Activated CD4-positive, alpha-beta T cell treated with anti-CD3 and anti-CD28 coated beads for 36 hours (primary cell): Measurements from ENCODE around the gene SLAMF1. TPM values are rescaled to one million over a fixed set of nuclear protein-coding genes. Genes with fewer than 3 reads are reported as not detected.
"Not testable (repeated sequence)": the region's sequence is repeated elsewhere in the genome, so short reads cannot be mapped to it uniquely, and the experiment has no call there.

Source experiments
- ATAC-seq: fragments of 200-7000 bp; cut with Tn5 transposase; one replicate; pipeline ENCODE4 v1.10.0; 2021; ENCODE audit warnings: mild to moderate bottlenecking, moderate library complexity
- CTCF ChIA-PET: fragments of 350-600 bp; sonication (Branson Sonifier 250); formaldehyde crosslinking; loops from one replicate; lab custom pipeline; 2021; ENCODE audit warnings: antibody characterized with exemption; lab: Charles Lee
- POLR2A ChIA-PET: fragments of 350-600 bp; sonication (Branson Sonifier 250); formaldehyde crosslinking; loops from one replicate; lab custom pipeline; 2021; ENCODE audit warnings: antibody characterized with exemption, inconsistent platforms; lab: Charles Lee
- DNase-seq: peaks from one replicate; pipeline ENCODE4 v3.0.0-alpha.2; 2020
- H3K27ac Mint-ChIP-seq: one replicate; pipeline ENCODE4 v1.8.0; 2021; ENCODE audit warnings: mixed read lengths
- H3K27me3 Mint-ChIP-seq: one replicate; pipeline ENCODE4 v1.8.0; 2021; ENCODE audit warnings: mixed read lengths
- H3K36me3 Mint-ChIP-seq: one replicate; pipeline ENCODE4 v1.8.0; 2021; ENCODE audit warnings: low read depth, mixed read lengths
- H3K4me1 Mint-ChIP-seq: one replicate; pipeline ENCODE4 v1.8.0; 2021; ENCODE audit warnings: mixed read lengths
- H3K4me3 Mint-ChIP-seq: one replicate; pipeline ENCODE4 v1.8.0; 2021; ENCODE audit warnings: mild to moderate bottlenecking, moderate library complexity, mixed read lengths
- H3K9me3 Mint-ChIP-seq: one replicate; pipeline ENCODE4 v1.8.0; 2021; ENCODE audit warnings: low read depth, mixed read lengths
- intact Hi-C, 2 experiments: fragments of 100-400 bp; cut with DNase I in 1 of 2; cut with micrococcal nuclease in 1 of 2; formaldehyde crosslinking; loops; one replicate each; pipeline versions ENCODE4 v1.14.2 to v1.15.1; 2022 to 2024; cut with DNase I, micrococcal nuclease
- total RNA-seq, 2 experiments: library from RNA; stranded (reverse); gene quantifications; one replicate each; pipeline ENCODE4 v1.2.3, GENCODE V29; 2021

SLAMF1 gene
- total RNA-seq, 2 experiments from 2014 or later, result 103 to 108 TPM

DNA sequence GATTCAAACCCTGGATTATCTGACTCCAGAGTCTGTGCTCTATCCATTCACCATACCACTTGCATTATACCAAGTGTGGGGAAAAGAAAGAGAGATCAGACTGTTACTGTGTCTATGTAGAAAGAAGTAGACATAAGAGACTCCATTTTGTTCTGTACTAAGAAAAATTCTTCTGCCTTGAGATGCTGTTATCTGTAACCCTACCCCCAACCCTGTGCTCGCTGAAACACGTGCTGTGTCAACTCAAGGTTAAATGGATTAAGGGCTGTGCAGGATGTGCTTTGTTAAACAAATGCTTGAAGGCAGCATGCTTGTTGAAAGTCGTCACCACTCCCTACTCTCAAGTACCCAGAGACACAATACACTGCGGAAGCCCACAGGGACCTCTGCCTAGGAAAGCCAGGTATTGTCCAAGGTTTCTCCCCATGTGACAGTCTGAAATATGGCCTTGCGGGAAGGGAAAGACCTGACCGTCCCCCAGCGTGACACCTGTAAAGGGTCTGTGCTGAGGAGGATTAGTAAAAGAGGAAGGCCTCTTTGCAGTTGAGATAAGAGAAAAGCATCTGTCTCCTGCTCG is 5.3 kb upstream of the SLAMF1 start:
- H3K4me3 Mint-ChIP-seq, DNase-seq, H3K27me3 Mint-ChIP-seq, H3K9me3 Mint-ChIP-seq, ATAC-seq, intact Hi-C loops, POLR2A ChIA-PET: not testable (repeated sequence)
- Mint-ChIP-seq H3K4me1 (peaks cover 86% of the 10 kb centered on the region), H3K27ac (peak overlapping the region; percentile 72), H3K36me3 (peaks cover 17% of the 10 kb centered on the region)
- CTCF ChIA-PET, result interaction anchor here (0.8 to 1.4 kb wide), 5 partner anchors 8 to 34 kb away, joined by 3 to 9 read pairs (median 4); no protein-coding TSS in a partner anchor

DNA sequence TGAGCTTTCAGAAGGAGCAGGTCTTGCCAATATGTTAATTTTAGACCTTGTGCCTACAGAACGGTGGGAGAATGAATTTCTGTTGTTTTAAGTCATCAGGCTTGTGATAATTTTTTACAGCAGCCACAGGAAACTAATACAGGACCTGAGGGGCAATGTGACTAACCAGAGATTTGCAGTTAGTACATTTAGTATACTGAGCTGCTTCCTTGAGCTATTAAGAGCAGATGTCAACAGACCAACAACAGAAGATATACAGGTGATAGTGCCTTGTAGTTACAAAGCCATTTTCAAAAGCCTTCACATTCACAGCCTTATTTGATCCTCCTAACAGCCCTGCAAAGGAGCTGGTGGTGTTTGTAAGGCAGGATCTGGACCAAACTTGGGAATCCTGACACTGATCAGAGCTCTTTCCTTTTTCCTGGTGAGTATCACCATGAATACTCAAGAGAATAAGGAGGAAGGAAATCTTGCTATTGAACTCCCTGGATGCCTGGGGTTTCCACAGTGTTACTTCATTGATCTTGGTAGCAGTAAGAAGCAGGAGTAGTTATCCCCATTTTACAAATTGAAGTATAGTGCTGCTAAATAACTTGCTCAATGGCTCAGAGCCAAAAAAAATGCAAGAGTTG is 4.7 kb upstream of the SLAMF1 start:
- no peak for ATAC-seq
- no peak for DNase-seq
- Mint-ChIP-seq H3K36me3 (peaks cover 17% of the 10 kb centered on the region), H3K27ac (peak overlapping the region; percentile 4), H3K4me1 (peaks cover 80% of the 10 kb centered on the region), H3K27me3 (no peaks in the 10 kb centered on the region), H3K4me3 (no peak overlapping the region), H3K9me3 (no peaks in the 10 kb centered on the region)
- intact Hi-C loops, result no loop called here
- POLR2A ChIA-PET, result interaction anchor here (0.6 kb wide), 1 partner anchor 27 kb away, joined by 3 read pairs; no protein-coding TSS in a partner anchor
- CTCF ChIA-PET, result interaction anchor here (0.6 to 1.9 kb wide), 10 partner anchors 9 to 87 kb away, joined by 3 to 9 read pairs (median 4); no protein-coding TSS in a partner anchor

DNA sequence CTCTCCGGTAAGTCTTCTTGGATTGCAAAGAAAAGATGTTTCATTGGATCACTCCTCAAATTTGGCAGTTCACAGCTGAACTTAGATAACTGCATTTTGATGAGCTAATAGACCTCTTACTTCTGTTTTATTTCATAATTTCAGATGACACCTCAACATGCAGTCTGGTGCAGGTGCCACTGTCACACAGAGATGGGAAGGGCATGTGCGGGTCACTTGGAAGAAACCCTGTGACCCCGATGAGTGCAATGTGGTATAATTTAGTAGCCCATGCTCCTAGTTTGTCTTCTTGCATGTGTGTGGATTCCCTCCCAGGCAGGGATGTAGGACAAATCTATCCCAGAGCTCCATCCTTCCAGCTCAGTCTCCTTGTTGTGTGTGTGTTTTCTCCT is 481 bp upstream of the SLAMF1 start:
- intact Hi-C loops, result loop anchor here (1.0 to 5.0 kb wide), 5 partner anchors 17 to 61 kb away; no protein-coding TSS in a partner anchor
- DNase-seq (peak; percentile 54), ATAC-seq (peak; percentile 47)
- ChIA-PET CTCF (interaction anchor here (0.6 to 7.0 kb wide), 12 partner anchors 11 to 221 kb away, joined by 3 to 61 read pairs (median 5); no protein-coding TSS in a partner anchor), POLR2A (interaction anchor here (0.6 to 2.4 kb wide), 7 partner anchors 9 to 107 kb away, joined by 3 to 11 read pairs (median 5); no protein-coding TSS in a partner anchor)
- Mint-ChIP-seq H3K27me3 (no peaks in the 10 kb centered on the region), H3K9me3 (no peaks in the 10 kb centered on the region), H3K27ac (peak overlapping the region; percentile 92), H3K36me3 (peaks cover 56% of the 10 kb centered on the region), H3K4me3 (peak overlapping the region; percentile 93), H3K4me1 (peaks cover 56% of the 10 kb centered on the region)

DNA sequence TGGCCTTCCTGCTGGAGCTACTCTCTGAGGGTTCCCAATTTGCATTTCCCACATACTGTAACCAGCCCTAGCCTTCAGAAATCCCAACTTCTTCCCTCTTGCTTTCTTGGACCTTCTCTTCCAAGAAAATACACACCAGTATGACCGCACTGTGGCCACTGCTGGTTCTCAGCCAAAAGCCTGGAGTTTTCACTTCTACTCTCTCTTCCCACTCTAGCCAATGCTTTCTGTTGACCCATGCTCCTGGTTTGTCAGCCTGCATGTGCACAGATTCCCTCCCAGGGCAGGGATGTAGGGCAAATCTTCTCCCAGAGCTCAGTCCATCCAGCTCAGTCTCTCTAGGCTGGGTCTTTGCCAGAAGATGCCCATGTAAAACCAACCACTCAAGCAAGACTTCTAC is 664 bp downstream of the SLAMF1 start:
- peak overlapping the region; percentile 93 for H3K4me3 Mint-ChIP-seq
- intact Hi-C loops, result loop anchor here in 1 of 2 experiments (2.0 to 5.0 kb wide), 4 partner anchors 19 to 63 kb away; no protein-coding TSS in a partner anchor
- ATAC-seq (no peak), DNase-seq (no peak)
- H3K27ac Mint-ChIP-seq, result peak overlapping the region; percentile 92
- peaks cover 61% of the 10 kb centered on the region for H3K36me3 Mint-ChIP-seq
- no peaks in the 10 kb centered on the region for H3K9me3 Mint-ChIP-seq
- no peaks in the 10 kb centered on the region for H3K27me3 Mint-ChIP-seq
- POLR2A ChIA-PET, result interaction anchor here (0.6 to 2.4 kb wide), 8 partner anchors 16 to 743 kb away, joined by 3 to 12 read pairs (median 6); no protein-coding TSS in a partner anchor
- CTCF ChIA-PET, result interaction anchor here (0.7 to 7.0 kb wide), 15 partner anchors 14 to 658 kb away, joined by 3 to 61 read pairs (median 4); no protein-coding TSS in a partner anchor
- H3K4me1 Mint-ChIP-seq, result peaks cover 55% of the 10 kb centered on the region

DNA sequence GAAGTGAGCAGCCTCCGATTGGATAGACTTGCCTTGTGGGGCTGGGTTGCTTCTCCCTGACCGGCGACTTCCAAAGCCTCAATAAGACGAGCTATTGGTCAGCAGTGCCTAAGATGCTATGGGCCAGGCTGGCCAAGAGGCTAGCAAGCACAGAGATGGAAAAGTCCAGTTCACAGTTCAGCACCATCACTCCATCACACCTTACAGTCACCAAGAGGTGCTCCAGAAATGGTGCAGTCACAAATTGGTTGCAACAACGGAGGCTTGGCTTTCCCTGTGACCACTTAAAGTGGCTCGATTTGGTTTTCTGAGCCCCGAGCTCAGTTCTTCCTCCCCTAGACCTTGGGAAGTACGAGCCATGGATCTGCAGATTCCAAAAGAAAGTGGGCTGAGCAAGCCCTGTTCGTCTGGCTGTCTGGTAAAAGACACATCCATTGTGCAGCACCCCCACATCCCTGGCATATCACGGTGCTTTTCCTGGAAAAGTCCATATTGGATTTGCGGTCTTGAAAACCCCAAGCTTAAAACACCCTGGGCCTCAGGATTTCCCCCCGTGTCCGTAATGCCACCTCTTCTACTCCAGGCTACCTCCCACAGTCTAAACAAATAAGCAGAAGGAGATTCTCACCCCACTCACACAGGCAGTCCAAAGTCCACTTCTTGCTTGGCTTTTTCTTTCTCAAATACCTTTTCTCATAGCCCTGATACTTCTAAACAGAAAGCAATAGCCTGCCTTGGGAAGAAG is 1.3 kb downstream of the SLAMF1 start:
- H3K4me1 Mint-ChIP-seq, result peaks cover 55% of the 10 kb centered on the region
- intact Hi-C loops, result loop anchor here in 1 of 2 experiments (2.0 to 5.0 kb wide), 4 partner anchors 19 to 63 kb away; no protein-coding TSS in a partner anchor
- peaks cover 60% of the 10 kb centered on the region for H3K36me3 Mint-ChIP-seq
- no peak for ATAC-seq
- H3K27ac Mint-ChIP-seq, result peak overlapping the region; percentile 92
- H3K9me3 Mint-ChIP-seq, result no peaks in the 10 kb centered on the region
- ChIA-PET CTCF (interaction anchor here (0.7 to 7.0 kb wide), 10 partner anchors 13 to 658 kb away, joined by 3 to 61 read pairs (median 4); no protein-coding TSS in a partner anchor), POLR2A (interaction anchor here (0.6 to 2.4 kb wide), 8 partner anchors 16 to 38 kb away, joined by 3 to 11 read pairs (median 4); no protein-coding TSS in a partner anchor)
- H3K27me3 Mint-ChIP-seq, result no peaks in the 10 kb centered on the region
- H3K4me3 Mint-ChIP-seq, result peak overlapping the region; percentile 93
- no peak for DNase-seq

DNA sequence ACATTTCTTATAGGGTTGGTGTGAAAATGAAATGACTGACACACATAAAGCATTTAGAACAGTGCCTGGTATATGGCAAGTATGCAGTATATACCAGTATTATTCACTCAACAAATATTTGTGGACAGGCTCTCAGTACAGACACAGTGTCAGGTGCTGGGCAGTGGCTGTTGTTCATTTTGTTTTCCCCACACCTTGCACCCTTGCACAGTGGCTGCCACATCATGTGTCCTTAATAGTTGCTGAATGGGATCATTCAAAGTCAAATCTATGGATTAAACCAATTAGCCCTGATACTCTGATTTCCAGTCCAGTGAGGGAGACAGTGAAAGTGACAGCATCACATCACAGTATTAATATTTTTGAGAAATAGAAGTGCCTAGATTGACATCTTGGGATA is 2.4 kb downstream of the SLAMF1 start:
- Mint-ChIP-seq H3K27me3 (no peaks in the 10 kb centered on the region), H3K4me3 (peak overlapping the region; percentile 93), H3K9me3 (no peaks in the 10 kb centered on the region), H3K36me3 (peaks cover 62% of the 10 kb centered on the region), H3K4me1 (peaks cover 56% of the 10 kb centered on the region), H3K27ac (peak overlapping the region; percentile 92)
- ChIA-PET CTCF (interaction anchor here (0.7 to 7.0 kb wide), 4 partner anchors 25 to 71 kb away, joined by 3 to 61 read pairs (median 4); no protein-coding TSS in a partner anchor), POLR2A (interaction anchor here (0.7 to 1.0 kb wide), 2 partner anchors 28 to 37 kb away, joined by 3 read pairs; no protein-coding TSS in a partner anchor)
- no peak for ATAC-seq
- DNase-seq, result no peak
- intact Hi-C loops, result loop anchor here (5.0 kb wide), 2 partner anchors 153 to 1632 kb away; partner anchors contain the start of gene LY9 (in 1 of the 2)

DNA sequence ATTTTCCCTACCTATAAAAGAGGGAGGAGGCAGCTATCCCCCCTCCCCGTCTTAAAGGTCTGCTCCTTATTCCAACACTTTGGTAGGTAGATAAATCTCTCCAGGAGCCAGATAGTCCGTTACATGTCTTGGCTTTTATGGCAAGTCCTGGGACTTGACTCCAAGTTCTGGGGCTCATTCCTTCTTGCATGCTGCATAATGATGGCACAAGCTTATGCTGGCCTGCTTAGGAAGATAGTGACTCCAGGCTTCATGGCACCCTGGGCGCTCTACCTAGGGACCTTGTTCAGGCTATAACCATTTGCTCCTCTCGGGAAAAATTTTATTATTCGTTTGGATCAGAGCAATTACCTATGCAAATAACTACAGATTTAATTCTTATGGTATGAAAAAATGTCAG is 3.7 kb downstream of the SLAMF1 start:
- ATAC-seq, result no peak
- peak overlapping the region; percentile 92 for H3K27ac Mint-ChIP-seq
- no peak for DNase-seq
- H3K4me3 Mint-ChIP-seq, result peak overlapping the region; percentile 93
- intact Hi-C loops, result loop anchor here (2.0 to 5.0 kb wide), 3 partner anchors 154 to 1631 kb away; partner anchors contain the start of genes F11R (in 1 of the 2) and LY9 (in 1 of the 2)
- POLR2A ChIA-PET, result interaction anchor here (0.8 kb wide), 1 partner anchor 32 kb away, joined by 4 read pairs; no protein-coding TSS in a partner anchor
- H3K36me3 Mint-ChIP-seq, result peaks cover 71% of the 10 kb centered on the region
- H3K4me1 Mint-ChIP-seq, result peaks cover 59% of the 10 kb centered on the region
- H3K27me3 Mint-ChIP-seq, result no peaks in the 10 kb centered on the region
- H3K9me3 Mint-ChIP-seq, result no peaks in the 10 kb centered on the region
- CTCF ChIA-PET, result interaction anchor here (1.0 to 2.0 kb wide), 8 partner anchors 14 to 132 kb away, joined by 3 to 10 read pairs (median 3); no protein-coding TSS in a partner anchor

DNA sequence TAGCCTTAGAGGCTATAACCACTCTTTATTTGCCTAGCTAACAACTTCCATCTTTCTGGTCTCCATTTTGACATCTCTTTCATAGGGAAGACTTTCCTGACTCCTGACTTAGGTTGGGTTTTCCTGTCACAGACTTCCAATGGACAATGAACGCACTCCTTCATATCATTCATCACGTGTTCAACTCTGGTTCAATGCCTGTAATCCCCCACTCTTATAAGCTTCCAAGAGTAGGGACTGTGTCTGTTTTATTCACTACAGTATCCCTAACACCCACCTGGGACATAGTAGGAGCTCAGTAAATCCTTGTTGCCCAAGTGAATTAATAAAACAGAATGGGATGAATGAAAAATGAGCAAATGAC is 4.6 kb downstream of the SLAMF1 start:
- ATAC-seq, result no peak
- no peak for DNase-seq
- H3K4me1 Mint-ChIP-seq, result peaks cover 61% of the 10 kb centered on the region
- no peaks in the 10 kb centered on the region for H3K9me3 Mint-ChIP-seq
- H3K36me3 Mint-ChIP-seq, result peaks cover 80% of the 10 kb centered on the region
- intact Hi-C loops, result loop anchor here (2.0 to 5.0 kb wide), 3 partner anchors 155 to 1630 kb away; partner anchors contain the start of genes F11R (in 1 of the 2) and LY9 (in 1 of the 2)
- CTCF ChIA-PET, result interaction anchor here (0.6 to 2.0 kb wide), 10 partner anchors 9 to 451 kb away, joined by 3 to 10 read pairs (median 4); no protein-coding TSS in a partner anchor
- H3K4me3 Mint-ChIP-seq, result peak overlapping the region; percentile 93
- peak overlapping the region; percentile 92 for H3K27ac Mint-ChIP-seq
- POLR2A ChIA-PET, result interaction anchor here (0.7 to 1.0 kb wide), 3 partner anchors 15 to 554 kb away, joined by 3 to 5 read pairs (median 4); no protein-coding TSS in a partner anchor
- no peaks in the 10 kb centered on the region for H3K27me3 Mint-ChIP-seq

DNA sequence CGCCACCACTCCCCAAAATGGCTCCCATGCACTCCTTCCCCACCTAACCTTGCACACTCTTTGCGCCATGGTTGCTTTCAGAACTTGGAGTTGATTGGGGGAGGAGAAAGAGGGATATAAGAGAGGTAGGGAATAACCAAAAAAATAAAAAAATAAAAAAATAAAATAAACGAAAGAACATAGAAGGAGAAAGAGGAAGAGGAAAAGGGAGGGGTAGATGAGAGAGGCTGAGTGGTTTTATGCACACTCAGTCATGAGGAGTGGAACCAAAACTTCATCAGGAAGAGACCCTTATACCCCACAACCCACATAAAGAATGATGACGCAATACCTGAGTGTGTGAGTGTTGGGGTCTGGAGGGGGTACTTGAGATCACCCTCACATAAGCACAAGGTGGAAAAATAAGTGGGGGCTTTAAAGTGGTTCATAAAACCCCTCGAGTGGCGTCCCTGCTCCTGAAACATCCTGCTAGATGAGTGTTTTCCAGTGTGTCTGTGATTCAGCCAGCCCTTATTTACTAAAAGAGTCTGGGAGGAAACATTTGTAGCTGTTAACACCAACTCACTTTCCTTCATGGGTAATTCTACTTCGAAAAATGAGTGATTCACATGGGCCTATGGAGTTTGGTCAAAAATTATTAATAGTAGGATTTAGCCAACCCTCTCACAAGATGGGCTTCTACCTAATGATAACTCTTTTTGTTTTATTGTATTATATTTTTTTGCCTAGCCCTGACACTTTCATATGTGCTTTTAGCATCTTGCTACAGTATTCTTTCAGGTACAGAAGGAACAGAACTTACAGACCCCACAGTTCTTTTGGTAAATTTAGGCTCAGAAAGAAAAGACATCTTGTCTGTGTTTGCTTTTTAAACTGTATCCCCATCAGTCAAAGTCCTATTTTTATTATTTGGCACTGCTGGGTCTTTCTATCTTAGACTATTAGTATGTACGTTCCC is 5.2 kb downstream of the SLAMF1 start:
- peak; percentile 30 for ATAC-seq
- peaks cover 87% of the 10 kb centered on the region for H3K36me3 Mint-ChIP-seq
- ChIA-PET POLR2A (interaction anchor here (0.7 to 1.9 kb wide), 4 partner anchors 14 to 553 kb away, joined by 3 to 21 read pairs (median 4); no protein-coding TSS in a partner anchor), CTCF (interaction anchor here (0.6 to 2.0 kb wide), 11 partner anchors 10 to 452 kb away, joined by 3 to 11 read pairs (median 4); no protein-coding TSS in a partner anchor)
- H3K4me3 Mint-ChIP-seq, result peak overlapping the region; percentile 93
- DNase-seq, result peak; percentile 50
- no peaks in the 10 kb centered on the region for H3K9me3 Mint-ChIP-seq
- H3K27ac Mint-ChIP-seq, result peak overlapping the region; percentile 92
- peaks cover 67% of the 10 kb centered on the region for H3K4me1 Mint-ChIP-seq
- intact Hi-C loops, result loop anchor here (2.0 to 5.0 kb wide), 4 partner anchors 67 to 1629 kb away; partner anchors contain the start of genes F11R (in 1 of the 2) and LY9 (in 1 of the 2)
- no peaks in the 10 kb centered on the region for H3K27me3 Mint-ChIP-seq
